NB4 (cell line): Measurements from ENCODE around the gene RPL12.

Experiments used
- DNase-seq: peaks from one replicate; pipeline ENCODE4 v3.0.0; 2010; ENCODE audit warnings: low read depth
- H3K4me3 ChIP-seq: one replicate; pipeline ENCODE4 v1.5.1; 2011; ENCODE audit warnings: mild to moderate bottlenecking, low read depth, low read length, moderate library complexity
- MAX ChIP-seq: IDR thresholded peaks from 2 replicates; pipeline ENCODE4 v1.6.1; 2011; ENCODE audit warnings: low read depth, low read length
- MYC ChIP-seq: IDR thresholded peaks from 2 replicates; pipeline ENCODE4 v1.6.1; 2011; ENCODE audit warnings: low read depth, low read length
- POLR2A ChIP-seq: IDR thresholded peaks from 2 replicates; pipeline ENCODE4 v1.6.1; 2011; ENCODE audit warnings: mild to moderate bottlenecking; ENCODE audit not compliant: insufficient read length; ENCODE audit errors: extremely low read depth
- TF ChIP-seq, protein P1 (sequence below): IDR thresholded peaks from one replicate; pipeline ENCODE4 v1.5.1; 2012; ENCODE audit warnings: low read depth, low read length

The RPL12 gene

DNA sequence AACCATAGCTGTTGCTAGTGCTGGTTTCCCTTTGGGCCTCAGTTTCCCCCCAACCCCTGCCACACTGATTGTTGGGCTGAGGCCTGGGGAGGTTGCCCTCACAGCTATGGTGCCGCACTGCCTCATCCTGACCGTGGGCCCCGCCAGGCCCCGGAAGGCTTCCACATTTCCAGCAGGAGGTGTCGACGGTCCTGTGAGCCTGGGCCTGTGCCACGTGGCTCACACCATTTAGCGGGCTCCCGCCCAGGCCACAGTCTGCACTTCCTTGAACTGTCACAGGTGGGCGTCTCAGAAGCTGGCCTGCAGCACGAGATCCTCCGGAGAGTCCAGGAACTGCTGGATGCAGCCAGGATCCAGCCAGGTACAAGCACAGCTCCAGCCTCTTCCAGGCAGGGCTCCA is 45.8 kb upstream of the RPL12 start:
- DNase-seq: no peak
- TF ChIP-seq MAX (no peak), MYC (no peak), POLR2A (no peak)
- TF ChIP-seq, protein P1, sequence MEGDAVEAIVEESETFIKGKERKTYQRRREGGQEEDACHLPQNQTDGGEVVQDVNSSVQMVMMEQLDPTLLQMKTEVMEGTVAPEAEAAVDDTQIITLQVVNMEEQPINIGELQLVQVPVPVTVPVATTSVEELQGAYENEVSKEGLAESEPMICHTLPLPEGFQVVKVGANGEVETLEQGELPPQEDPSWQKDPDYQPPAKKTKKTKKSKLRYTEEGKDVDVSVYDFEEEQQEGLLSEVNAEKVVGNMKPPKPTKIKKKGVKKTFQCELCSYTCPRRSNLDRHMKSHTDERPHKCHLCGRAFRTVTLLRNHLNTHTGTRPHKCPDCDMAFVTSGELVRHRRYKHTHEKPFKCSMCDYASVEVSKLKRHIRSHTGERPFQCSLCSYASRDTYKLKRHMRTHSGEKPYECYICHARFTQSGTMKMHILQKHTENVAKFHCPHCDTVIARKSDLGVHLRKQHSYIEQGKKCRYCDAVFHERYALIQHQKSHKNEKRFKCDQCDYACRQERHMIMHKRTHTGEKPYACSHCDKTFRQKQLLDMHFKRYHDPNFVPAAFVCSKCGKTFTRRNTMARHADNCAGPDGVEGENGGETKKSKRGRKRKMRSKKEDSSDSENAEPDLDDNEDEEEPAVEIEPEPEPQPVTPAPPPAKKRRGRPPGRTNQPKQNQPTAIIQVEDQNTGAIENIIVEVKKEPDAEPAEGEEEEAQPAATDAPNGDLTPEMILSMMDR: no peak
- no peak overlapping the region for H3K4me3 ChIP-seq

DNA sequence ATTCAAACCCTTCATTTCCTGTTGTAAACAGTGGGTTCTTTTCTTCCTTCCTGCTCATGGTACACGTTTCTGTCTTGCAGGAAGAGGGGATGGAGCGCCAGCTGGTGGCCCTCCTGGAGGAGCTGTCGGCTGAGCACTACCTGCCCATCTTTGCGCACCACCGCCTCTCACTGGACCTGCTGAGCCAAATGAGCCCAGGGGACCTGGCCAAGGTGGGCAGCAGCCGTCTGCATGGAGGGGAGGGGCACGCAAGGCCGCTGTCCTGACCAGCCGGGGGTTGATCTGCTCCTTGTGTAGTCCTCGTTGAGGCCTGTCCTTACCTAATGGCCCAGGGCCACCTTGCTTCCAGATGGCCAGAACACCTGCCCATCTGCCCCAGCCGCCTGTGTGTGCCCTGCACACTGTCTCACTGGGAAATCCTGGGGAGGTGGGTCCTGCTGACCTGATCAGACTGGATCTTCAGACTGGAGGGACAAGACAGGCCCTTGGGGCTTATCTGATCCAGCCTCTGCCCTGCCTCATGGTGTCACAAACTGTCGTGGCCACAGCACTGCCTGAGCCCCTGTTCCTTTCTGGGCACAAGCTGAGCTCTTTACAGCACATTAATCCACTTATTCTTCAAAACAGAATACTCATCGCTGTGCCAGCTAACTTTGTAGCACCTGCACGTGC is 44.8 kb upstream of the RPL12 start:
- TF ChIP-seq POLR2A (no peak), MAX (no peak), MYC (no peak)
- TF ChIP-seq, protein P1: no peak
- DNase-seq: no peak
- no peak overlapping the region for H3K4me3 ChIP-seq

GRCh38 chr9:127494304-127494702 is 43.1 kb upstream of the RPL12 start:
- TF ChIP-seq, protein P1: no peak
- TF ChIP-seq POLR2A (no peak), MAX (no peak), MYC (no peak)
- DNase-seq: no peak
- no peak overlapping the region for H3K4me3 ChIP-seq

DNA sequence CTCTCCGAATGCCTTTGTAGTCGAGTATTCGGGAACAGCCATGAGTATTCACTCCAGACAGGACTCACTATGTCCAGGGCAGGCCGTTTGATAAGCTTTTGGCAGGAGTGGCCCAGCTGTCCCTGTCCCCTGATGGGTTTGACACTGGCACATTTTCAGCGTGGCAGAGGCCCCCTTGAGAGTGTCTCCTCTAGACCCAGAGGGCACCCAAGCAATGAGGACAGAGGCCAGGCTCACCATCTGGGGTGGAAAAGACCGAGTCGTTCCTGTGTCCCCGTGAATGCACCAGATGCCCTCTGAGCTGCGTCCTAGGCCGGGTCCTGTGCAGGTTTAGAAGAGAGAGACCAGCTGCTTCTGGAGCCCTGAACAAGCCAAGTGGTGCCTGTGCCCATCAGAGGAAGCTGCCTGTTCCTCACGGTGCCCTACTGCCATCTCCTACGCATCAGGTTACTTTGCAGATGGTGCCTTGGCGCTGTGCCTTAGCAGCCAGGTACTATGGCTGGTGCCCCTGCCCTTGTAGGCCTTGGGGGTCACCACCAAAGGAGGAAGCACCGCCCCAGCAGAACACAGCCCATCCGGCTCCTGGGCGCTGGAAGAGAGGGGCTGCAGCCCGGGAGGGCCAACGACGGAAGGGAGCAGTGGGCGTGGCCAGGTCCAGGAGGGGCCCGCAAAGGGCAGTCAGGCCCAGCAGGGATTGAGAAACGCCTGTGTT is 42.5 kb upstream of the RPL12 start:
- TF ChIP-seq MAX: no peak
- no peak for TF ChIP-seq MYC
- no peak for TF ChIP-seq POLR2A
- TF ChIP-seq, protein P1: no peak
- no peak for DNase-seq
- H3K4me3 ChIP-seq: no peak overlapping the region

- DNase-seq: no peak
- no peak overlapping the region for H3K4me3 ChIP-seq
- TF ChIP-seq MYC (no peak), MAX (no peak), POLR2A (no peak)
- TF ChIP-seq, protein P1: no peak
These were observed 41.4 kb upstream of the RPL12 start for GRCh38 chr9:127492616-127493015.
